HCEC 1CT (cell line): ENCODE measurements around the gene ARMC10.
A peak's percentile ranks its signal among the peaks of the same experiment; 100 is the strongest.
"Not testable (repeated sequence)": the region's sequence is repeated elsewhere in the genome, so short reads cannot be mapped to it uniquely, and the experiment has no call there.

ENCODE experiments used
- DNase-seq: peaks from one replicate; pipeline ENCODE4 v3.0.0-alpha.2; 2017

Gene ARMC10

GRCh38 chr7:103079836-103080235 lies 4.9 kb downstream of the ARMC10 start:
- no peak for DNase-seq

GRCh38 chr7:103080923-103081322 lies 6.0 kb downstream of the ARMC10 start:
- no peak for DNase-seq

GRCh38 chr7:103082497-103082896 lies 7.6 kb downstream of the ARMC10 start:
- DNase-seq: no peak

- no peak for DNase-seq
Measured at GRCh38 chr7:103083210-103083609, 8.3 kb downstream of the ARMC10 start.

- not testable (repeated sequence) for DNase-seq
Measured at GRCh38 chr7:103092321-103092720, 17.4 kb downstream of the ARMC10 start.

GRCh38 chr7:103093429-103093828 lies 18.5 kb downstream of the ARMC10 start:
- DNase-seq: no peak

- DNase-seq: no peak
Measured at GRCh38 chr7:103094102-103094501, 19.2 kb downstream of the ARMC10 start.

- DNase-seq: not testable (repeated sequence)
Measured at GRCh38 chr7:103095558-103095957, 20.6 kb downstream of the ARMC10 start.

GRCh38 chr7:103097041-103097440 lies 22.1 kb downstream of the ARMC10 start:
- no peak for DNase-seq

- no peak for DNase-seq
Measured at GRCh38 chr7:103100348-103100747, 25.4 kb downstream of the ARMC10 start.

- no peak for DNase-seq
Measured at GRCh38 chr7:103101543-103101942, 26.6 kb downstream of the ARMC10 start.

GRCh38 chr7:103106005-103106702 lies 31.2 kb downstream of the ARMC10 start:
- DNase-seq: no peak

- DNase-seq: not testable (repeated sequence)
Measured at GRCh38 chr7:103106703-103107070, 31.7 kb downstream of the ARMC10 start.

GRCh38 chr7:103113164-103113563 lies 38.2 kb downstream of the ARMC10 start:
- peak; percentile 75 for DNase-seq

- no peak for DNase-seq
Measured at GRCh38 chr7:103114576-103115008, 39.7 kb downstream of the ARMC10 start.

GRCh38 chr7:103115771-103116170 lies 40.8 kb downstream of the ARMC10 start:
- no peak for DNase-seq

- no peak for DNase-seq
Measured at GRCh38 chr7:103116511-103116910, 41.6 kb downstream of the ARMC10 start.

GRCh38 chr7:103116991-103117390 lies 42.1 kb downstream of the ARMC10 start:
- DNase-seq: no peak

- DNase-seq: no peak
Measured at GRCh38 chr7:103117465-103117864, 42.5 kb downstream of the ARMC10 start.

GRCh38 chr7:103119791-103120291 lies 44.9 kb downstream of the ARMC10 start:
- DNase-seq: no peak

- DNase-seq: no peak
Measured at GRCh38 chr7:103120362-103120761, 45.4 kb downstream of the ARMC10 start.

- DNase-seq: no peak
Measured at GRCh38 chr7:103121641-103122040, 46.7 kb downstream of the ARMC10 start.

- DNase-seq: no peak
Measured at GRCh38 chr7:103123529-103123928, 48.6 kb downstream of the ARMC10 start.

GRCh38 chr7:103124429-103124979 lies 49.6 kb downstream of the ARMC10 start:
- DNase-seq: no peak

- DNase-seq: no peak
Measured at GRCh38 chr7:103127006-103127405, 52.1 kb downstream of the ARMC10 start.
